Parathyroid adenoma (tissue), 2 donors: ENCODE measurements around the gene PTGES2.

ENCODE experiments used
- H2AFZ ChIP-seq: fragments of 300-600 bp; sonication (generic); one replicate; pipeline ENCODE4 v1.7.0; 2017; ENCODE audit warnings: antibody characterized with exemption, mild to moderate bottlenecking
- H3K27ac ChIP-seq: fragments of 300-600 bp; sonication (generic); one replicate; pipeline ENCODE4 v1.7.0; 2017
- H3K27me3 ChIP-seq: fragments of 300-600 bp; sonication (generic); one replicate; pipeline ENCODE4 v1.7.0; 2017; ENCODE audit warnings: low read length; ENCODE audit not compliant: control insufficient read depth, insufficient read depth
- H3K36me3 ChIP-seq: fragments of 300-600 bp; sonication (generic); one replicate; pipeline ENCODE4 v1.7.0; 2017; ENCODE audit warnings: low read length; ENCODE audit not compliant: control insufficient read depth, insufficient read depth
- H3K4me1 ChIP-seq: fragments of 300-600 bp; sonication (generic); one replicate; pipeline ENCODE4 v1.7.0; 2017; ENCODE audit warnings: control low read depth
- H3K4me2 ChIP-seq: fragments of 300-600 bp; sonication (generic); one replicate; pipeline ENCODE4 v1.7.0; 2017; ENCODE audit warnings: low read length
- H3K4me3 ChIP-seq: fragments of 300-600 bp; sonication (generic); one replicate; pipeline ENCODE4 v1.7.0; 2017; ENCODE audit warnings: low read depth, low read length
- H3K79me2 ChIP-seq: fragments of 300-600 bp; sonication (generic); one replicate; pipeline ENCODE4 v1.7.0; 2017; ENCODE audit warnings: control low read depth
- H3K9ac ChIP-seq: fragments of 300-600 bp; sonication (generic); one replicate; pipeline ENCODE4 v1.7.0; 2017; ENCODE audit warnings: mild to moderate bottlenecking
- H3K9me3 ChIP-seq: fragments of 300-600 bp; sonication (generic); one replicate; pipeline ENCODE4 v1.7.0; 2017; ENCODE audit warnings: low read length; ENCODE audit not compliant: control insufficient read depth
- TF ChIP-seq, protein P1 (sequence below): fragments of 300-600 bp; sonication (generic); IDR thresholded peaks from one replicate; pipeline ENCODE4 v1.7.0; 2017; ENCODE audit warnings: antibody characterized with exemption, mild to moderate bottlenecking
- donor health status: primary hyperparathyroidism.

PTGES2 gene

GRCh38 chr9:128109050-128109709 lies 18.3 kb downstream of the PTGES2 start:
- Histone ChIP-seq H3K9ac (no peak overlapping the region), H3K27me3 (no peaks in the 10 kb centered on the region), H3K79me2 (no peaks in the 10 kb centered on the region), H3K9me3 (no peaks in the 10 kb centered on the region), H3K4me1 (no peaks in the 10 kb centered on the region), H3K36me3 (no peaks in the 10 kb centered on the region), H2AFZ (no peak overlapping the region), H3K27ac (no peak overlapping the region), H3K4me3 (no peak overlapping the region), H3K4me2 (no peak overlapping the region)
- TF ChIP-seq, protein P1, sequence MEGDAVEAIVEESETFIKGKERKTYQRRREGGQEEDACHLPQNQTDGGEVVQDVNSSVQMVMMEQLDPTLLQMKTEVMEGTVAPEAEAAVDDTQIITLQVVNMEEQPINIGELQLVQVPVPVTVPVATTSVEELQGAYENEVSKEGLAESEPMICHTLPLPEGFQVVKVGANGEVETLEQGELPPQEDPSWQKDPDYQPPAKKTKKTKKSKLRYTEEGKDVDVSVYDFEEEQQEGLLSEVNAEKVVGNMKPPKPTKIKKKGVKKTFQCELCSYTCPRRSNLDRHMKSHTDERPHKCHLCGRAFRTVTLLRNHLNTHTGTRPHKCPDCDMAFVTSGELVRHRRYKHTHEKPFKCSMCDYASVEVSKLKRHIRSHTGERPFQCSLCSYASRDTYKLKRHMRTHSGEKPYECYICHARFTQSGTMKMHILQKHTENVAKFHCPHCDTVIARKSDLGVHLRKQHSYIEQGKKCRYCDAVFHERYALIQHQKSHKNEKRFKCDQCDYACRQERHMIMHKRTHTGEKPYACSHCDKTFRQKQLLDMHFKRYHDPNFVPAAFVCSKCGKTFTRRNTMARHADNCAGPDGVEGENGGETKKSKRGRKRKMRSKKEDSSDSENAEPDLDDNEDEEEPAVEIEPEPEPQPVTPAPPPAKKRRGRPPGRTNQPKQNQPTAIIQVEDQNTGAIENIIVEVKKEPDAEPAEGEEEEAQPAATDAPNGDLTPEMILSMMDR, result no peak

- H3K9me3 ChIP-seq, result no peaks in the 10 kb centered on the region
- H3K4me2 ChIP-seq, result no peak overlapping the region
- peaks cover 2% of the 10 kb centered on the region for H3K4me1 ChIP-seq
- no peak overlapping the region for H3K27ac ChIP-seq
- no peak overlapping the region for H2AFZ ChIP-seq
- no peaks in the 10 kb centered on the region for H3K27me3 ChIP-seq
- H3K4me3 ChIP-seq, result no peak overlapping the region
- H3K9ac ChIP-seq, result no peak overlapping the region
- H3K36me3 ChIP-seq, result no peaks in the 10 kb centered on the region
- no peaks in the 10 kb centered on the region for H3K79me2 ChIP-seq
- TF ChIP-seq, protein P1, result no peak
Observed at GRCh38 chr9:128108269-128109049, 19.1 kb downstream of the PTGES2 start.

- Histone ChIP-seq H2AFZ (no peak overlapping the region), H3K79me2 (no peaks in the 10 kb centered on the region), H3K4me2 (no peak overlapping the region), H3K4me1 (peaks cover 7% of the 10 kb centered on the region), H3K9me3 (no peaks in the 10 kb centered on the region), H3K27ac (no peak overlapping the region), H3K4me3 (no peak overlapping the region), H3K36me3 (no peaks in the 10 kb centered on the region), H3K9ac (no peak overlapping the region), H3K27me3 (no peaks in the 10 kb centered on the region)
- TF ChIP-seq, protein P1, result no peak
Observed at GRCh38 chr9:128107468-128108268, 19.9 kb downstream of the PTGES2 start.

- no peaks in the 10 kb centered on the region for H3K36me3 ChIP-seq
- H3K9ac ChIP-seq, result no peak overlapping the region
- H3K9me3 ChIP-seq, result no peaks in the 10 kb centered on the region
- no peaks in the 10 kb centered on the region for H3K79me2 ChIP-seq
- TF ChIP-seq, protein P1, result no peak
- no peak overlapping the region for H3K4me3 ChIP-seq
- no peak overlapping the region for H2AFZ ChIP-seq
- no peak overlapping the region for H3K4me2 ChIP-seq
- peaks cover 13% of the 10 kb centered on the region for H3K4me1 ChIP-seq
- H3K27ac ChIP-seq, result no peak overlapping the region
- H3K27me3 ChIP-seq, result no peaks in the 10 kb centered on the region
Observed at GRCh38 chr9:128106940-128107467, 20.5 kb downstream of the PTGES2 start.
